KMS-11 (cell line): Measurements from ENCODE around the gene OBP2B.
"Not testable (repeated sequence)": the region's sequence is repeated elsewhere in the genome, so short reads cannot be mapped to it uniquely, and the experiment has no call there.

Experiments used
- H2AFZ ChIP-seq: fragments of 200-600 bp; sonication (generic); 2 replicates; pipeline ENCODE4 v1.6.1; 2016; ENCODE audit warnings: antibody characterized with exemption, mixed run types, low read depth
- H3K27ac ChIP-seq: fragments of 200-600 bp; sonication (generic); 2 replicates; pipeline ENCODE4 v1.6.1; 2016; ENCODE audit warnings: mild to moderate bottlenecking, mixed run types
- H3K27me3 ChIP-seq: fragments of 200-600 bp; sonication (generic); 2 replicates; pipeline ENCODE4 v1.6.1; 2017; ENCODE audit warnings: mild to moderate bottlenecking, low read depth, mixed run types, moderate library complexity; ENCODE audit not compliant: insufficient read depth
- H3K36me3 ChIP-seq: fragments of 200-600 bp; sonication (generic); 2 replicates; pipeline ENCODE4 v1.6.1; 2017; ENCODE audit warnings: mild to moderate bottlenecking, mixed run types; ENCODE audit not compliant: insufficient read depth
- H3K4me1 ChIP-seq: fragments of 200-600 bp; sonication (generic); 2 replicates; pipeline ENCODE4 v1.6.1; 2016; ENCODE audit warnings: mild to moderate bottlenecking, low read depth, mixed run types; ENCODE audit not compliant: poor library complexity, severe bottlenecking
- H3K4me2 ChIP-seq: fragments of 200-600 bp; sonication (generic); 2 replicates; pipeline ENCODE4 v1.7.0; 2016; ENCODE audit warnings: mild to moderate bottlenecking, mixed run types
- H3K4me3 ChIP-seq: fragments of 200-600 bp; sonication (generic); IDR thresholded peaks from 2 replicates; pipeline ENCODE4 v1.6.1; 2017; ENCODE audit warnings: low read depth, low read length, mixed read lengths; ENCODE audit not compliant: insufficient read depth
- H3K79me2 ChIP-seq: fragments of 200-600 bp; sonication (generic); 2 replicates; pipeline ENCODE4 v1.6.1; 2016; ENCODE audit warnings: low read depth, mixed run types; ENCODE audit not compliant: insufficient read depth
- H3K9ac ChIP-seq: fragments of 200-600 bp; sonication (generic); 2 replicates; pipeline ENCODE4 v1.6.1; 2016; ENCODE audit warnings: mild to moderate bottlenecking, mixed run types
- H4K20me1 ChIP-seq: fragments of 200-600 bp; sonication (generic); 2 replicates; pipeline ENCODE4 v1.6.1; 2016; ENCODE audit warnings: mild to moderate bottlenecking, mixed run types; ENCODE audit not compliant: insufficient read depth
- TF ChIP-seq, protein P1 (sequence below): fragments of 200-600 bp; sonication (generic); conservative IDR thresholded peaks from 2 replicates; pipeline ENCODE4 v1.6.1; 2017; ENCODE audit warnings: low read depth, mild to moderate bottlenecking, antibody characterized with exemption, low read length, moderate library complexity, mixed read lengths

Gene OBP2B

DNA sequence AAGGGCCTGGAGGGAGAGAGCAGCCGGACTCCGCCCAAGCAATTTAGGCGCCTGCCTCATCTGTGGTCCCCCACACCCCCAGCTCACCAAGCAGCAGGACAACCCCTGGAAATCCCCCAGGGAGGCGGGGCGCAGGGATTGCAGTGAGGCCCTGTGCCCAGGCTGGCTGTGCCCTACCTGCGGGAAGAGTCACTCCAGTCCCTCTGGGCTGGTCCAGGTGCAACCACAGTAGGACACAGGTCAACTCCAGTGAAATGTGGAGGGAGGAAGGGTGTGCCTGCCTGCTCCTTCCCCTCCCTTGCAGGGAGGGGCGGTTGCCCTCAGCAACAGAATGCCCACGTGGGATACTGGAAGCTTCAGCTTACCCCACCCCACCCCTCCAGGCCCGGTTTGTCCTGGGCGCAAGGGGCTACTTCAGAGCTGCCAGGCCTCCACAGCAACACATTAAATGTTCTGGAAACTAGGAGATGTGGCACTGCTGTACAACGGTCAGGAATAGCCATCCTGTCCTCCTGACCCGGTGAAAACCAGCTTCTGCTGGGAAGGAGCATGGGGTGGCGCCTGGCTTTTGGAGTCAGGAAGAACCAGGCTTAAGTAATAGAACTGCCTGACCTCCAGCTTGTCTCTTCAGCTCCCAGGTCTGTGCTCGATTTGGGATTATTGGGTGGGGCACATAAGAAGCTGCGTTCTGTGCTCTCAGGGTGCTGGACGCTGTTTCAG is 43.4 kb upstream of the OBP2B start:
- no peaks in the 10 kb centered on the region for H3K79me2 ChIP-seq
- no peak overlapping the region for H3K9ac ChIP-seq
- H2AFZ ChIP-seq = no peak overlapping the region
- H3K4me1 ChIP-seq = no peaks in the 10 kb centered on the region
- TF ChIP-seq, protein P1, sequence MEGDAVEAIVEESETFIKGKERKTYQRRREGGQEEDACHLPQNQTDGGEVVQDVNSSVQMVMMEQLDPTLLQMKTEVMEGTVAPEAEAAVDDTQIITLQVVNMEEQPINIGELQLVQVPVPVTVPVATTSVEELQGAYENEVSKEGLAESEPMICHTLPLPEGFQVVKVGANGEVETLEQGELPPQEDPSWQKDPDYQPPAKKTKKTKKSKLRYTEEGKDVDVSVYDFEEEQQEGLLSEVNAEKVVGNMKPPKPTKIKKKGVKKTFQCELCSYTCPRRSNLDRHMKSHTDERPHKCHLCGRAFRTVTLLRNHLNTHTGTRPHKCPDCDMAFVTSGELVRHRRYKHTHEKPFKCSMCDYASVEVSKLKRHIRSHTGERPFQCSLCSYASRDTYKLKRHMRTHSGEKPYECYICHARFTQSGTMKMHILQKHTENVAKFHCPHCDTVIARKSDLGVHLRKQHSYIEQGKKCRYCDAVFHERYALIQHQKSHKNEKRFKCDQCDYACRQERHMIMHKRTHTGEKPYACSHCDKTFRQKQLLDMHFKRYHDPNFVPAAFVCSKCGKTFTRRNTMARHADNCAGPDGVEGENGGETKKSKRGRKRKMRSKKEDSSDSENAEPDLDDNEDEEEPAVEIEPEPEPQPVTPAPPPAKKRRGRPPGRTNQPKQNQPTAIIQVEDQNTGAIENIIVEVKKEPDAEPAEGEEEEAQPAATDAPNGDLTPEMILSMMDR = no peak
- no peak overlapping the region for H3K27ac ChIP-seq
- H3K4me2 ChIP-seq = no peak overlapping the region
- H3K36me3 ChIP-seq = no peaks in the 10 kb centered on the region
- no peaks in the 10 kb centered on the region for H4K20me1 ChIP-seq
- no peak overlapping the region for H3K4me3 ChIP-seq
- H3K27me3 ChIP-seq = peaks cover 66% of the 10 kb centered on the region; the same call in 1 of the 2 replicates

DNA sequence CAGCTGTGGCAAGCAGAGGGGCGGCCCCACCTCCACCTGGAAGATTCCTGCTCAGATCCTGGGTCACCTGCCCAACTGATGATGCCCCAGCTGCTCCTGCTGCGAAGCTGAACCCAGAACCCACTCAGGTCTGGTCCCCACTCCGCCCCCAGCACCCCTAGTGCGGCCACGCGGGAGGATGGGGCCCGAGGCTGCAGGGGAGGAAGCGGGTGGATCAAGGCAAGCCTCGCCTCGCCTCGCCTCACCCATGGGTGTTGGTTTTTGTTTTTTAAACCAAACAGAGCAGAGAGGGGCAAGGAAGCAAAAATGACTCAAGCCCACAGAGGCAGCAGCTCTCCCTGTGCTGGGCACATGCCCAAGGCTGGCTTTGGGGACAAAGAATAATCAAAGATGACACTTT is 42.7 kb upstream of the OBP2B start:
- no peak overlapping the region for H3K9ac ChIP-seq
- no peak overlapping the region for H3K4me3 ChIP-seq
- no peak overlapping the region for H3K4me2 ChIP-seq
- no peaks in the 10 kb centered on the region for H4K20me1 ChIP-seq
- no peaks in the 10 kb centered on the region for H3K36me3 ChIP-seq
- no peak overlapping the region for H3K27ac ChIP-seq
- no peak overlapping the region for H2AFZ ChIP-seq
- no peaks in the 10 kb centered on the region for H3K79me2 ChIP-seq
- H3K4me1 ChIP-seq = no peaks in the 10 kb centered on the region
- TF ChIP-seq, protein P1 = no peak
- H3K27me3 ChIP-seq = peaks cover 67% of the 10 kb centered on the region; the same call in 1 of the 2 replicates

DNA sequence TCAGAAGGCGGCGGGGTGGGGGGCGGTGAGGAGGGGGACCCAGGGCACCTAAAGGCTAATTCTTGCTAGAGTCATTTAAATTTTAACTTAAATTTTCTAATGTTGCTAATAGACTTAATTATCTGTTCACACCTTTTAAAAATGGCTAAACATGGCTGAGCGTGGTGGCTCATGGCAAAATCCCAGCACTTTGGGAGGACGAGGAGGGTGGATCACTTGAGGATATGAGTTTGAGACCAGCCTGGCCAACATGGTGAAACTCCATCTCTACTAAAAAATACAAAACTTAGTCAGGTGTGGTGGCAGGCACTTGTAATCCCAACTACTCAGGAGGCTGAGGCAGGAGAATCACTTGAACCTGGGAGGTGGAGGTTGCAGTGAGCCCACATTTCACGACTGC is 42.2 kb upstream of the OBP2B start:
- not testable (repeated sequence) for H3K27ac ChIP-seq

DNA sequence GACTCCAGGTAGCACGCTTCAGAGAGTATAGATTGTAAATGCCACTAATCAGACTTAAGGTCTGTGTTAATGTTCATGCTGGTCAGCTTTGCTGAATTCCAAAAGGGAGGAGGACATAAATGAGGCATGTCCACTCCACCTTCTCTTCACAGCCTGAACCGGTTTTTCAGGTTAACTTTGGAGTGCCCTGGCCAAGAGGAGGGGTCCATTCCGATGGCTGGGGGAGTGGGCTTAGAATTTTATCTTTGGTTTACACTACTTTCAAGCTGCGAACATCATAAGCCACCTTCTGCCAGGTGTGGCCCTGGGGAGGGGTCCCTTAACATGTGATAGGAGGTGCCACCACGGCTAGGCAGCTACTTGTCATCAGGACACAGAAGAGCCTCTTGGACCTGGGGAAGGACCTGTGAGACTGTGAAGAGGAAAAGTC is 41.7 kb upstream of the OBP2B start:
- H3K27ac ChIP-seq = no peak overlapping the region
- no peaks in the 10 kb centered on the region for H3K79me2 ChIP-seq
- H3K4me2 ChIP-seq = no peak overlapping the region
- H2AFZ ChIP-seq = no peak overlapping the region
- no peak overlapping the region for H3K4me3 ChIP-seq
- no peaks in the 10 kb centered on the region for H4K20me1 ChIP-seq
- TF ChIP-seq, protein P1 = no peak
- no peaks in the 10 kb centered on the region for H3K4me1 ChIP-seq
- H3K36me3 ChIP-seq = no peaks in the 10 kb centered on the region
- no peak overlapping the region for H3K9ac ChIP-seq
- H3K27me3 ChIP-seq = peaks cover 75% of the 10 kb centered on the region; the same call in 1 of the 2 replicates

More for the DNA sequence above, 42.2 kb upstream of the OBP2B start:
- H3K4me1 ChIP-seq, H3K9ac ChIP-seq, H3K79me2 ChIP-seq, H4K20me1 ChIP-seq, H2AFZ ChIP-seq, H3K4me3 ChIP-seq, H3K36me3 ChIP-seq, H3K4me2 ChIP-seq: not testable (repeated sequence)
- peaks cover 71% of the 10 kb centered on the region; the same call in 1 of the 2 replicates for H3K27me3 ChIP-seq

DNA sequence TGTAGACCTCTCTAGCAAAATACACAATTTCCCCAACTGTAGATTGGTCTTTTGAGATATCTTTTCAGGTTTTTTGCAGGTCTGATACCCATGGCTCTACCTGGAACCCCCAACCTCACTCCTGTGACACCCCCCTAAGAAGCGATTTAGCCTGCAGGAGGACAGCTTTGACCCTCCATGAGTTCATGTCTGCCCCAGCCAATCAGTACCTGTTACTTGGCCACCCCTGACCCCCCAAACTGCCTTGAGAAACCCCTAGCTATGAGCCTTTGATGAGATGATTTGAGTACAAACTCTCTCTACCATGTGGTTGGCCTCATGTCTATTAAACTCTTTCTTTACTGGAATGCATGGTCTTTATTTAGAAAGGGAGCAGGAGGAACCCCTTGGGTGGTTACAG is 40.3 kb upstream of the OBP2B start:
- no peaks in the 10 kb centered on the region for H3K79me2 ChIP-seq
- no peak overlapping the region for H2AFZ ChIP-seq
- no peak overlapping the region for H3K9ac ChIP-seq
- H3K27me3 ChIP-seq = peaks cover 89% of the 10 kb centered on the region; the same call in 1 of the 2 replicates
- H3K4me2 ChIP-seq = no peak overlapping the region
- H3K36me3 ChIP-seq = no peaks in the 10 kb centered on the region
- TF ChIP-seq, protein P1 = no peak
- no peak overlapping the region for H3K27ac ChIP-seq
- H3K4me3 ChIP-seq = no peak overlapping the region
- no peaks in the 10 kb centered on the region for H4K20me1 ChIP-seq
- no peaks in the 10 kb centered on the region for H3K4me1 ChIP-seq
